PC-9 (cell line): ENCODE data around the gene SYTL2.

Experiments
- CTCF ChIP-seq: fragments of 200-600 bp; sonication (generic); conservative IDR thresholded peaks from 2 replicates; pipeline ENCODE4 v1.6.1; 2017; ENCODE audit warnings: mixed run types, antibody characterized with exemption, mild to moderate bottlenecking, moderate library complexity
- EZH2 ChIP-seq: fragments of 200-600 bp; sonication (generic); IDR thresholded peaks from 2 replicates; pipeline ENCODE4 v1.8.0; 2017; ENCODE audit warnings: antibody characterized with exemption, low read depth

GRCh38 chr11:85749884-85750283 is 61.1 kb downstream of the SYTL2 start:
- TF ChIP-seq CTCF (no peak), EZH2 (no peak)
